Tibial nerve (tissue), 4 donors: Measurements from ENCODE around the gene TMEM8B.

Experiments
- EP300 ChIP-seq, 2 donors: sonication (generic); formaldehyde crosslinking; IDR thresholded peaks; one replicate each; pipeline ENCODE4 v1.6.1; 2017; ENCODE audit warnings: antibody characterized with exemption in 2 of 2, mild to moderate bottlenecking in 1 of 2
- POLR2A ChIP-seq, 2 donors: fragments of 450-650 bp; IDR thresholded peaks; one replicate each; pipeline ENCODE4 v1.6.1; 2017; ENCODE audit warnings: antibody characterized with exemption in 2 of 2, mild to moderate bottlenecking in 2 of 2, moderate library complexity in 2 of 2
- TF ChIP-seq, protein P1 (sequence below), 5 experiments: fragments of 200-600 bp in 3 of 5; fragments of 450-650 bp in 2 of 5; sonication (generic) in 3 of 5; IDR thresholded peaks; one replicate each; pipeline ENCODE4 v1.5.1; 2016 to 2019; ENCODE audit warnings: antibody characterized with exemption in 5 of 5, mild to moderate bottlenecking in 3 of 5, moderate library complexity in 2 of 5

DNA sequence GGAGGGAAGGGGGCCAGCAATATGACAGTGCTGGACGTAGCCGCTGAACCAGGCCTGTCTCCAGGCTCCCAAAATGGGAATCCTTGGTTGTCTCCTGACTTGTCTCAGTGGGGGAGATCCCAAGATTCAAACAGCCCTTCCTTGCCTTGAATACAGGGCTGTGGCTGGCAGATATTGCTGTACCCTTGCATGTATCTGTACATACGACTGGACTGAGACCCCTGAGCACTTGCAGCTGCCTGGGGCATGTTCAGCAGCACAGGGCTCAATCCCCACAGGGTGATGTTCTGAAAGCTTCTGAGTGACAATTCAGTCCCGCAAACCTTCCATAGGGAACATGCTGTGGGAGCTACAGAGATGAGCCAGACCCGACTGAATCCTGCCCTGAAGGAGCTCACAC is 27.9 kb downstream of the TMEM8B start:
- TF ChIP-seq, protein P1, sequence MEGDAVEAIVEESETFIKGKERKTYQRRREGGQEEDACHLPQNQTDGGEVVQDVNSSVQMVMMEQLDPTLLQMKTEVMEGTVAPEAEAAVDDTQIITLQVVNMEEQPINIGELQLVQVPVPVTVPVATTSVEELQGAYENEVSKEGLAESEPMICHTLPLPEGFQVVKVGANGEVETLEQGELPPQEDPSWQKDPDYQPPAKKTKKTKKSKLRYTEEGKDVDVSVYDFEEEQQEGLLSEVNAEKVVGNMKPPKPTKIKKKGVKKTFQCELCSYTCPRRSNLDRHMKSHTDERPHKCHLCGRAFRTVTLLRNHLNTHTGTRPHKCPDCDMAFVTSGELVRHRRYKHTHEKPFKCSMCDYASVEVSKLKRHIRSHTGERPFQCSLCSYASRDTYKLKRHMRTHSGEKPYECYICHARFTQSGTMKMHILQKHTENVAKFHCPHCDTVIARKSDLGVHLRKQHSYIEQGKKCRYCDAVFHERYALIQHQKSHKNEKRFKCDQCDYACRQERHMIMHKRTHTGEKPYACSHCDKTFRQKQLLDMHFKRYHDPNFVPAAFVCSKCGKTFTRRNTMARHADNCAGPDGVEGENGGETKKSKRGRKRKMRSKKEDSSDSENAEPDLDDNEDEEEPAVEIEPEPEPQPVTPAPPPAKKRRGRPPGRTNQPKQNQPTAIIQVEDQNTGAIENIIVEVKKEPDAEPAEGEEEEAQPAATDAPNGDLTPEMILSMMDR (IDR thresholded peaks at IDR 0.05) = no peak
- TF ChIP-seq POLR2A (IDR thresholded peaks at IDR 0.05) (no peak), EP300 (IDR thresholded peaks at IDR 0.05) (no peak)
